GM21825 (cell line): ENCODE measurements around the gene AIPL1.
A peak's percentile ranks its signal among the peaks of the same experiment; 100 is the strongest.

Source experiments
- ATAC-seq: cut with Tn5 transposase; IDR thresholded peaks from one replicate; pipeline ENCODE4 v1.9.1; 2021; ENCODE audit warnings: mild to moderate bottlenecking, moderate library complexity; ENCODE audit not compliant: unreplicated experiment

AIPL1 gene

DNA sequence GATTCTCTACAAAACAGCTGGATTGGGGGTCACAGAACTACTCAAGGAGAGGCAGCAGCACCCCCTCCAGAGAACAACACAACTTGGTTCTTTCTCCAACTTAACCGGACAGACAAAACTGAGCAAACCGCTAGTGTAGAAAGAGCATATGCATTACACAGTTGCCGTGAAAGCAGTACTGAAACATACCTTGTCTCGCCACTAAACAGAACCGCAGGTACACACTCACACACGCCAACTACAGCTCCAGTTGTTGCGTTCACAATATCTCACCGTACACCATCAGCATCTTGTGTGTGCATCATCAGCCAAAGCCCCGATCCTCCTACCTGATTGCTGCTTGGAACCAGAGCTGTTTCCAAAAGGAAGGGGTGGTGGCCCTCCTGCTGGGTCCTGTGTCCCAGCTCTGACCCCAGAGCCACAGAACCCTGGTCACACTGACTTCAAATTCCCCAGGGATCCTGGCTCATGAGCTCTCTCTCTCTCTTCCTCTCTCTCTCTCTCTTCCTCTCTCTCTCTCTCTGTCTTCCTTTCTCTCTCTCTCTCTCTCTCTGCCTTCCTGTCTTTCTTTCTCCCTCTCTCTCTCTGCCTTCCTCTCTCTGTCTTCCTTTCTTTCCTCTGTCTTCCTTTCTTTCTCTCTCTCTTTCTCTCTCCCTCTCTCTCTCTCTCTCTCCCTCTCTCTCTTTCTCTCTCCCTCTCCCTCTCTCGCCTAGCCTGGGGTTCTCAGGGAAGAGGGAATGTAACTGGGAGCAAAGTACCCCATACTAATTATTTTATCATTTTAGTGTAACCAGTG lies 17.7 kb upstream of the AIPL1 start:
- ATAC-seq: no peak

DNA sequence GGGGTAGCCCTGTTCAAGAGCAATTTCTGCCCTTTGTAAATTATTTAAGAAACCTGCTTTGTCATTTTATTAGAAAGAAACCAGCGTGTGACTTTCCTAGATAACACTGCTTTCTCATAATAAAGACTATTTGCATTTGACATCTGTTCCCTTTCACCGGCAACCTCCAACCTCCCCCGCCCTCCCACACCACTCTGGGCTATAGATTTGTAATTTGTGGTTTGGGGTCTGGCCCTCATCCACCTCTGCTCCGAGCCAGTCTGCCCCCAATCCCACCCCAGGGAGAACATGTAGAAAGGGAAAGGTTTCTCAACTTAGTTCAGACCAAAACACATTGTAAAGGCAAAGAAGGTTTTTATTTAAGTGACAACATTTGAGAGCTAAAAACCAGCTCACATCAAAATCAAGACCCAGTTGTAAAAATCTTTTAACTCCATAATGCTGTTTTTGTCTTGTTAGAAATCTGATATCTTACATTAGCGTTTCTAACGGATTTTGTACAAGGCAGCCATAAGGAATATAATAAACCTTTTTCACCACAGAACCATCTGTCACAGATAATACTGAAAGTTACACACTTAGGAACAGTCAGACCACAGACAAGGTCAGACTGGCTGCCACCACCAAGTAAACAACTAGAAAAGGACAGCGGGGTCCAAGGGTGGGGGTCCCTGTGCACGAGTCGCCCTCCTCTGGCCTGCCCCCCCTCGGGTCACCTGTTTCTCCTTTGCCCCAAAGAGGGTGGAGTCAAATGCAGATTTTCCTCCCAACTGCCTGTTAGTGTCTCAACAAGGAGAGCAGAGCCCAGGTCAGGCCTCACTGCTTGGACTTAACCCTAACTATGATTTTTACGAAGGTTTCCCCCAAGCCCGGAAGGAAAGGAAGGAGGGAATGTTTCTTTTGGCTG lies 16.3 kb upstream of the AIPL1 start:
- no peak for ATAC-seq

GRCh38 chr17:6449307-6449706 lies 14.4 kb upstream of the AIPL1 start:
- no peak for ATAC-seq

DNA sequence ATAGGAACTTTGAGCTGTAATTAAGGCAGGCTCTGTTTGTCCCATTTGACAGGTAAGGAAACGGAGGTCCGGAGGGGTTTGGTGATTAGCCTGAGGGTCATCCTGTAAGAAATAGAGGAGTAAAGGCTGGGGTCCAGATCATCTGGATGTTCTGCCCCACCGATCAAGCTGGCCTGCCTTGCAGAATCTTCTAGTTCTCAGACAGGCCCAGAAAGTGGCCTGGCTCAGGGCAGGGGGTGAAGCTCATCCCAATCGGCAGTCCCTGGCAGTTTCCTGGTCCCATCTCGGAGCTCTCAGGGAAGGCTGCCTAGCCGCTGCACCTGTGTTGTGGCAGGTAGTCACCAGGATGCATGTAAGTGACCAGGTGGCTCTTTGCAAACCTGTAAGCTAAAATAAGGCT lies 13.6 kb upstream of the AIPL1 start:
- ATAC-seq: no peak

DNA sequence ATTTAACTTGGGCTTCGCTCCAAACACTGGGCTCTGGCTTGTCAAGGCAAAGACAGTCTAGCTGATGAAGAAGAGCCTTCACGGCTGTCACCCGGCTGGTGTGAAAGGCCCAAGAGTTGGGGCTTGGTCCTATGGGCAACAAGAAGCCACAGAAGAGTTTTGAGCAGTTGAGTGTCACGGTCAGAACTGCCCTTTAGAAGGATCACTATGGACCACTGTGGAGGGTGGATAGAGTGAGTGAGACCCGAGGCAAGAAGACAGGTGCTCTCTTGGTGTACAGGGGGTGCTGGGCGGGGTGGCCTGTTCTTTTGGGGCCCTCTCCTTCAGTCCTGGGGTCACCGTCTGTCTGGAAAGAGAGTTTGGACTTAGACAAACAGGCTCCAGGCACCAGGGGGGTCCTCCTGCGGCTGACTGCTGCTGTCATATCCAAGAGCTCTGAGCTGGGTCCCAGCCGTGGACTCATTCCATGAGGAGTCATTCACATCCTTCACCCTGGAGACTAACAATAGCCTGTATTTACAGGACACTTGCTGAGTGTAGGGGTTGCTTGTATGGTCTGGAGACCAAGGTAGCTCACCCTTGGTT lies 11.7 kb upstream of the AIPL1 start:
- ATAC-seq: no peak

DNA sequence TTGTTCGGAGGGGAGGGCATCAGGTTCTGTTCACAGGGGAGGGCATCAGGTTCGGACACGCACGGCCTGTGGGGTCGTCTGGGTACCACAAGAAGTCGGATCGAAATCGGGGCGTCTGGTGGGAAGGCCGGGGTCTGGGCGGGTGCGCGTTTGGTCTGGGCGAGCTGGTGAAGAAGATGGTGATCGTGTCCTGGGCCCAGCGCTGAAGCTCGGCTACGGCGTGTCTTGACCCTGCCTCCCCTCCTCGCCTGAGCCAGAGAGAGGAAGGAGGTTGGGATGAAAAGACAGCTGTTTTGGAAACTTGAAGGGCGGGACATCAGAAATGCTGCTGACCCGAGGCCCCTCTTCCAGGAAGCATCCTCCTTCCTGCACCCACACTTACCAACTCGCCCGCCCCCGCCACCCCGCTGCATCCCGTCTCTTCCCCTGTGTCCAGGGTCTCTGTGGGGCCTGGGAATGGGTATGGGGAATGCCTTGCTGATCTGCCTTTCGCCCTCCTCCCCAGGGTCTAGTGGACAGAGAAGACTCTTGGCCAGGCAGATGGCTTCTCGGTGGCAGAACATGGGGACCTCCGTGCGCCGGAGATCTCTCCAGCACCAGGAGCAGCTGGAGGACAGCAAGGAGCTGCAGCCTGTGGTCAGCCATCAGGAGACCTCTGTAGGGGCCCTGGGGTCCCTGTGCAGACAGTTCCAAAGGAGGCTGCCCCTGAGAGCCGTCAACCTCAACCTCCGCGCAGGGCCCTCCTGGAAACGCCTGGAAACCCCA lies 9.8 kb upstream of the AIPL1 start:
- no peak for ATAC-seq

GRCh38 chr17:6443692-6444570 lies 9.0 kb upstream of the AIPL1 start, which contains the start of gene PIMREG:
TSS of gene PIMREG (plus strand) at chr17:6444455. CDS start at chr17:6445111, 656 bp downstream.
- ATAC-seq: peak; percentile 73

DNA sequence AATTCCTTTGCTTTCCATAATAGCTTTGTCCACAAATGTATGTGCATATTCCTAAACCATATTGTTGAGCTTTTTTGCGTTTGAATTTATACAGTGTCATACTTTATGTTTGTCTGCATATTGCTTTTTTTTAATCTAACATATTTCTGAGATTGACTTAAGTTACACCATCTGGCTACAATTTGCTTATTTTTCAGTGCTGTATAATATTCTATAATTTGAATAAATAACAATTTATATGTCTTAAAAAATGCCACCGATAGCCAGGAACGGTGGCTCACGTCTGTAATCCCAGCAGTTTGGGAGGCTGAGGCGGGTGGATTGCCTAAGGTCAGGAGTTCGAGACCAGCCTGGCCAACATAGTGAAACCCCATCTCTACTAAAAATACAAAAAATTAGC lies 7.9 kb upstream of the AIPL1 start:
- no peak for ATAC-seq

DNA sequence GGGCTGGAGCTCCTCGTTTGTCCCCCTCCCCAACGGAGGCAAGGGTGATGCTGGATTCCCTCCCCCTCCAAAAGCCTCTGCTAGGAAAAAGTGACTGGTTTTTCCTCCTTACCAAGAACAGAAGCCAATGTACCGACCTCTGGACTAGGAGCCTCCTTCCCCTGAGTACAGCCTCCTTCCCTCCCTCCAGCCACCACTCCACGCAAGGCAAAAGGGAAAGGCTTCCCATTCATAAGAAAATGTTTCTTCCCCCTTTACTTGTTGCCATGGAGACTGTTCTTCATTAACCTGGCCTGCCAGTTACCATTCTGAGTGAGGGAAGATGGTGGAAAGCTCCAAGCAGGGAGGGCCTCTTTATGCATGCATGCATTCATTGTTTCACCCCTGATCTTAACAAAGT lies 5.0 kb upstream of the AIPL1 start:
- ATAC-seq: no peak

GRCh38 chr17:6437956-6438355 lies 3.0 kb upstream of the AIPL1 start:
- ATAC-seq: no peak

DNA sequence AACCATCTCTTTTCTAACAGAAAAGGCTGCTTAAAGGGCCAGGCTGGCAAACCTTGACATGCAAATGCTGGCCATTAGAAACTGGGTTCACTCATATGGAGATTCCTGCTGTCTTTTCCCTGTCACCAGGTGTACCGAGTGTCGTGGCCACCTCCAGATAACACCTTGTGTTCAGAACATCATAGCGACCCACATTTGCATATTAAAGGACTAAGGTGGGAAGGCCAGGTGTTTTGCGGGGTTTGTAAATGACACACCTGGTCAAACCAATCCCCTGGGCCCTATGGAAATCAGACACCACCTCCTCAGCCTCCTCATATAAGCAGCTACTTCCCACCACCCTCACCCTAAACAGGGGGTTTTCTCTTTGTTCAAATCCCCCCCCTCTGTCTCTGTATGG lies 2.5 kb upstream of the AIPL1 start:
- no peak for ATAC-seq

DNA sequence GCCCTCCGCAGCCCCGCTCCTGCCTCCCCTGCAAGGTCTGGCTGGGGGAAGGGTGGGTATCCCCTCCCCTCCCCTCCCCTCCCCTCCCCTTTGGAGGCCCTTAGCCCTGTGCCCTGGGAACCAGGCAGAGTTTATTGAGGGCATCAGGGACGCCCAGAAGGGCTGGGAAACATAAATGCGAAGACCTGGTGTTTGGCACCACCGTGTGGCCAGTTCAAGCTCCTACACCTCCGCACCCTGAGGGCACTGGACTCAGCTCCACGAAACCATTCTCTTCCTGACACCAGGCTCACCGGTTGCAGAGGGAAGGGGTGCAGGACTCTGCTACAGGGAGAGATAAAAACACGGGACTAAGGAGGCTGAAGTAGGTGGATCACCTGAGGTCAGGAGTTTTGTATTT lies 1.0 kb upstream of the AIPL1 start:
- ATAC-seq: no peak

- ATAC-seq: no peak
Observed at GRCh38 chr17:6430769-6431168, 4.2 kb downstream of the AIPL1 start.

DNA sequence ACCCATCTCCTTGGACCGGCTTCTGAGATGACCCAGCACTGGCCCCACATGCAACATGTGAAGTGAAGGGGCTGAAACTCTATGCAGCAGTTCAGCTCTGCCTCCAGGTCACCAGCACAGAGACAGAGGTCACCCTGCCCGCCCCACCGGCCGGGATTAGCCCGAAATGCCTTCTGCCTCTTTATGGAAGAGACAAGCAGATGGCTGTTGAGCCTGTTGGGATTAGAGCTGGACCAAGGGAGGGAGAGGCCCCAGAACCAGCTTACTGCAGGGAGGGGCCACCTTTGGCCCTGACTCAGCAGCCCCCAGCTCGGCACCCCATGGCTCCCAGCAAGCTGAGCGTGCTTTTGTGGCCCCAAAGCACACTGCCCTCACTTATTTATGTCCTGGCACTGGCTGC lies 5.7 kb downstream of the AIPL1 start:
- no peak for ATAC-seq

DNA sequence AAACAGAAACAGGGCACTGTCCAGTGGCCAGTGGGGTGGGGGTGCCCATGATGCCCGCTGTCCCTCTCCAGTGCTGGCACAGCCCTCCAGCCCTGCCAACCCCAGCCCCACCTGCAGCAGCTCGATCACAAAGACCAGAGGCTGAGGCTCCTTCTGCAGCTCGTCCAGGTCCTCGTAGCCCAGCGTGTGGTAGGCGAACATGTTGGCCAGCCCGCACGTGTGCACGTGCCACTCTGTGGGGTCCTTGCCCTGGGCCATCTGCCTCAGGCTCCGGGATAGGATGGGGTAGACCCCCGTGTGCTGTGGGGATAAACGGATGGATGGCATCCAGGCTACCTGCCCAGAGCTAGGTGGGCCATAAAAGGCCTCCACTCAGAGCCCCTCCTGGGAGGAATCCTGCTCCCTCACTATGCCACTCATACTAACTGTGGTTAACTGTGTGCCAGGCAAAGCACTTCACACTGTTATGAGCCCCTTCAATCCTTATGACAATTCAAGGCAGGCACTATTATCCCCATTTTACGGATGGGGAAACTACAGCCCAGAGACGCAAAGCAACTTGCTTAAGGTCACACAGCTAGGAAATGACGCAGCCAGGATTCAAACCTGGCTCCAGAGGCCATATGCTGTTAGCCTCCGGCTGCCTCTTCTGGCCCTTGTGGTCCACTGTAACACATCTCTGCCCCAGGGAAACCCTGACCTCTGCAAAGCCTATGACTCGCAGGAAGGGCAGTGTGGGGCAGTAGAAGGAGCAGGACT lies 6.5 kb downstream of the AIPL1 start:
- ATAC-seq: no peak

DNA sequence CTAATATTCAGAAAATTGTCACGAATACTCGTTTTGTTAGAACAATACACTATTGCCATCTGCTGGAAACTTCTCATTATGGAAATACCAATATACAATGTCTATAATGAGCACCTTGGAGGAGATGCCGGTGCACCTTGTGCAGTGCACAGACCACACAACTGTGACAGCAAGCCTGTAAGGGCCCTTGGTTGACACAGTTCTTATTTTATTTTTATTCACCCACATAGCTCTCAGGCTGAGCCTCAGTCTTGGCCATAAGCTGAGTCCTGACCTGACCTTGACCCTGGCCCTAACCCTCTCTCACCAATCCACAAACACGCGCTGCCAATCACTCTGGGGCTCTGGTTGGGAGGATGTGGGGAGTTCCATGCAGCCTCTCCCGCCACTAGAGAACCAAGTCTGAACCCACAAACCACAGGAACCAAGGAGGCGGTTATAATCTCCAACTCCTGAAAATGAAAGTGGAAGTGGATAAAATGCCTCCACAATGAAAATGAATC lies 7.6 kb downstream of the AIPL1 start:
- no peak for ATAC-seq

DNA sequence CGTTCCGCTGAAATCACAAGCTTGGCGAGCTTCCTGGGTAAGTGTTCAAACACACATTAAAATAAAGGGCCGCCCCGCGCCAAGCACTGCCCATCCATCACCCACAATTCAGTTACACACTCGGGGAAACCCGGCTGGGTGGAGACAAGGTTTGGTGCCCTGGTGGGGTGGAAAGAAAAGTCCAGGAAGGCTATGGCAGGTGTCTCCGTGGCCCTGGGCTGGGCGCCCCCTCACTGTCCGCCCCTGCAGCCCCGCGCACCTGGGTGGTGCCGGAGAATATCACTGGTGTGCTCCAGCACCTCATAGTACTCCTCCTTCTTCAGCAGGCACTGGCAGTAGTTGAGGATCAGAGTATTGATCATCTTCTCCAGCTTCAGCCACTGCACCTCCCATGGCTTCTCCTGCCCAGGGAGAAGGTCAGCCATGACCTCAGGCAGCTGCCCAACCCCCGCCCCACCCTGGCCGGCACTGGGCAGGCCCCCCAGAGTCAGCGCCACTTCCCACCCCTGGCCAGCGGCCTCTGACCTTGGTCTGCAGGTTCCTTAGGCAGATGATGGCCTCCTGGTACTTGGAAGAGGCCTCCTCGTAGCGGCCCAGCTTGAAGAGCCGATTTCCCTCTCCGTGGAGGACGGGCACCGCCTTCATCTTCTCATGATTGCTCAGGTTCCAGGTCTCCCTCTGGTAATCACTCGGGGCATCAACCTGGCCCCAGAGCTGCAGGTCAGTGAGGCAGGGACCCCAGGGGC lies 8.4 kb downstream of the AIPL1 start:
- no peak for ATAC-seq

GRCh38 chr17:6425407-6425806 lies 9.5 kb downstream of the AIPL1 start:
- ATAC-seq: no peak
